ENCODE measurements around the gene SLC35B3.

The SLC35B3 gene

DNA sequence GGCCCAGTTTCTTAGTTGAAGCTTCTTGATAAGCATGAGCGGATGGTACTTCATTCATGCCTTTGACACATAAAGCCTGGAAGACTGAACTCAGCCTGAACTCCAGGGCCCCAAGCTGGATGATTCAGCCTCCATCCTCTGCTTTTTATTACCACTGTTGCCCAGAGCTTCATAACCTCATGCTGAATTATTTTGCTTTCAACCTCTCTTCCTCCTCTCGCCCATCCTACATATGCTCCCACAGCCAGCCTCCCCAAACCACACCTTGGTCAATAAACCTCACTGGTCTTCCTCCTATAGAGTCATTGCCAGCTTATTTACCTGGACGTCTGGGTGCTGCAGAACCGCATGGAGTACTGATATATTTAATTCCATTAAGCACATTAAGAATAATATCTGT lies 59.4 kb downstream of the SLC35B3 start:
- no peaks in the 10 kb centered on the region for H4K20me1 ChIP-seq (ENCODE audit: control insufficient read depth, insufficient read depth, low read depth, low read length)
- H3K4me3 ChIP-seq (ENCODE audit: low read length) = no peak overlapping the region
- H3K27ac ChIP-seq (ENCODE audit: low read depth, low read length) = no peak overlapping the region
- no peaks in the 10 kb centered on the region for H3K9me3 ChIP-seq (ENCODE audit: control insufficient read depth, insufficient read depth, low read length)
- no peaks in the 10 kb centered on the region for H3K36me3 ChIP-seq (ENCODE audit: control insufficient read depth, low read length)
- no peaks in the 10 kb centered on the region for H3K27me3 ChIP-seq (ENCODE audit: control insufficient read depth, low read length)
- no peaks in the 10 kb centered on the region; the same call in 1 of the 2 replicates for H3K9me2 ChIP-seq (replicated peaks; ENCODE audit: control insufficient read depth, low read length)
- no peaks in the 10 kb centered on the region for H3K79me2 ChIP-seq (ENCODE audit: control insufficient read depth, low read length)
- TF ChIP-seq EZH2phosphoT487 (IDR thresholded peaks at IDR 0.05; ENCODE audit: borderline replicate concordance, low read length) = no peak
- TF ChIP-seq CTCF (IDR thresholded peaks at IDR 0.05; ENCODE audit: low read depth, low read length, poor library complexity, severe bottlenecking) = no peak
- H3K4me1 ChIP-seq (ENCODE audit: control insufficient read depth, low read length) = no peaks in the 10 kb centered on the region
- H3K4me2 ChIP-seq (ENCODE audit: low read length) = no peak overlapping the region
- no peaks in the 10 kb centered on the region for H3F3A ChIP-seq (ENCODE audit: control insufficient read depth, insufficient read depth)

Data from DOHH2 (cell line).